Measurements from ENCODE around the gene RFWD3.

DNA sequence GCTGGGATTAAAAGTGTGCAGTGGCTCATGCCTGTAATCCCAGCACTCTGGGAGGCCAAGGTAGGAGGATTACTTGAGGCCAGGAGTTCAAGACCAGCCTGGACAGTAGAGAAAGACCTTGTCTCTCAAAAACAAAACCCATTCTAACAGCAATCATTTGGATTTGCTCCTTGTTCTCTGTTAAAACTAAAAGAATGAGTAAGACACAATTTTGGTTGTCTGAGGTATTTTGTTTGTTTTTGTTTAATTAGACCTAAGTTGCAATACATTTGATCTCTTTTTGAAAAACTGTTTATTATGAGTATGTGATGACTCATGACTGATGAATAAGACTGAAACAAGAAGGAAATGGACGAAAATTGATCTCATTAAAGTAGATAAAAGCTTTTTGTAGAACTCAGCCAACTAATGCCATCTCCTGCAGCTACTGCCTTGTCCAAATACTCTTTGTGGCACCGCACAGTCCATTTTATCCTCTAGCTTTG is 88.8 kb downstream of the RFWD3 start:
- TF ChIP-seq, protein P1, sequence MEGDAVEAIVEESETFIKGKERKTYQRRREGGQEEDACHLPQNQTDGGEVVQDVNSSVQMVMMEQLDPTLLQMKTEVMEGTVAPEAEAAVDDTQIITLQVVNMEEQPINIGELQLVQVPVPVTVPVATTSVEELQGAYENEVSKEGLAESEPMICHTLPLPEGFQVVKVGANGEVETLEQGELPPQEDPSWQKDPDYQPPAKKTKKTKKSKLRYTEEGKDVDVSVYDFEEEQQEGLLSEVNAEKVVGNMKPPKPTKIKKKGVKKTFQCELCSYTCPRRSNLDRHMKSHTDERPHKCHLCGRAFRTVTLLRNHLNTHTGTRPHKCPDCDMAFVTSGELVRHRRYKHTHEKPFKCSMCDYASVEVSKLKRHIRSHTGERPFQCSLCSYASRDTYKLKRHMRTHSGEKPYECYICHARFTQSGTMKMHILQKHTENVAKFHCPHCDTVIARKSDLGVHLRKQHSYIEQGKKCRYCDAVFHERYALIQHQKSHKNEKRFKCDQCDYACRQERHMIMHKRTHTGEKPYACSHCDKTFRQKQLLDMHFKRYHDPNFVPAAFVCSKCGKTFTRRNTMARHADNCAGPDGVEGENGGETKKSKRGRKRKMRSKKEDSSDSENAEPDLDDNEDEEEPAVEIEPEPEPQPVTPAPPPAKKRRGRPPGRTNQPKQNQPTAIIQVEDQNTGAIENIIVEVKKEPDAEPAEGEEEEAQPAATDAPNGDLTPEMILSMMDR (IDR thresholded peaks at IDR 0.05; ENCODE audit: low read length), result no peak
- TF ChIP-seq EZH2 (IDR thresholded peaks at IDR 0.05; ENCODE audit: borderline replicate concordance, low read length), result no peak
